Measurements from ENCODE around the gene KCNJ10.
"Not testable (repeated sequence)": the region's sequence is repeated elsewhere in the genome, so short reads cannot be mapped to it uniquely, and the experiment has no call there.

KCNJ10 gene

DNA sequence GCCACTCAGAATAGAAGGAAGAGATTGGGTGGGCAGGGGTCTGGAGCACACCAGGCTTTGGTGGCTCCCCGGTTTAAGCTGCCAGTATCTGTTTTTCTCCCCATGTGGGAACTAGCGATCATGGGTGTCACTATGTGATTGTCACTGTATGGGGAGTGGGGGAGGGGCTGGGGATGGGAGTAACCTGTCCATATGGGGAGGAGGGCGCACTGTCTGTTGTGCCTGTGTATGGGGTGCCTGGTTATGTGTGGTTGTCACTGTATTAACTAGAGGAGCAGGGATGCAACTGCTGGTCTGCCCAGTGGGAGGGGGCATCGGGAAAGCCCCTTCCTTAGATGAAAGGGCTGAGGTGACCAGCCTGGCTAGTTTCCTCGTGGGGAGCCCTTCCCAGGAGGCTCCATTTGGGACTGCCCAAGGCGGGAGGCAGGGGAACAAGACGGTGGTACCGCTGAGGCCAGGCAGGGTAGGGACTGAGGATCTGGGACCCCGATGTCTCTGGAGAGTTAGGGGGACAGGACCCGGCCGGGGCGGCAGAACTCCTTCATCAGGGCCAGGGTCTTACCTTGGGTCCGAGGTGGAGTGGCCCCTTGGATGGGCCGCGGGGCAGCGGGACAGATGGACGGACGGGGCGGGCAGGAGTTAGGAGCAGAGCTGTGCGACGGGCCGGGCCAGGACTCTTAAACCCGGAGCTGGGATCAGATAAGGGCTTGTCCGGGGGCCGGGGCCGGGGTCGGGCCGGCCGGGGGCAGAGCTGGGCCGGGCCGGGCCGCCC lies at the start of gene KCNJ10:
Gene KCNJ10, minus strand, starts transcription at position 701 of the 772 bp plus-strand sequence. CDS start 27,628 bp downstream, outside the sequence.
- DNase-seq, result no peak

DNA sequence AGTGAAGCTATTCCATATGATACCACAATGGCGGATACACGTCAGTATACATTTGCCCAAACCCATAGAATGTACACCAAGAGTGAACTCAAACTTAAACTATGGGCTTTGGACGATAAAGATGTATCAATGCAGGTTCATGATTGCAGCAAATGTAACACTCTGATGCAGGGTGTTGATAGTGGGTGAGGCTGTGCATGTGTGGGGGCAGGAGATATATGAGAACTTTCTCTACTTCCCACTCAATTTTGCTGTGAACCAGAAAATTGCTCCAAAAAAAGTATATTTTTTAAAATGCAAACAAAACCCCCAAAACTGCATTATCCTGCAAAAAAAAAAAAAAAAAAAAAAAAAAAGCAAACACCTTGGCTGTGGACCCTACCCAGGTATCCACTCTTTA lies 49.0 kb upstream of the KCNJ10 start:
- no peak for DNase-seq

DNA sequence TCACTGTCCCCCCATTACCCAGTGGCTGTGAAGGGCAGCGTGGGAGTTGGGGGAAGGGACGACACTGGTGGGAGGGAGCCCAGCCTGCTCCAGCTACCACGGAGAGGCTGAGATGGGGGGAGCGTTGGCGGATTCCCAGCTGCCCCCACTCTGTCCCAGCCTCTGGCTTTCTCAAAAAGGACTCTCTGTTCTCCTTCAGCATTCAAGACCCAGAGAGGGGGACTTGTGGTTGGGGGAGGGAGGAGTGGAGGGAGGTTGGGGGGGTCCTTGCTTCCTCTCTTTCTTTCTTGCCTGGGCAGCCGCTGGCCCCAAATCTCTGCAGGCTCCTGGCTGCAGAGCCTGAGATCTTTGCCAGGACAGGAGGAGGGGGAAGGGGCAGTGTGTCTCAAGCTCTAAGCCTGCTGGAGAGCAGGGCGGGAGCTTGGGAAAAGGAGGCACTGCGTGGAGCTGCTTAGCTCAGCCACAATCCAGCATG lies 47.8 kb upstream of the KCNJ10 start:
- DNase-seq, result no peak

DNA sequence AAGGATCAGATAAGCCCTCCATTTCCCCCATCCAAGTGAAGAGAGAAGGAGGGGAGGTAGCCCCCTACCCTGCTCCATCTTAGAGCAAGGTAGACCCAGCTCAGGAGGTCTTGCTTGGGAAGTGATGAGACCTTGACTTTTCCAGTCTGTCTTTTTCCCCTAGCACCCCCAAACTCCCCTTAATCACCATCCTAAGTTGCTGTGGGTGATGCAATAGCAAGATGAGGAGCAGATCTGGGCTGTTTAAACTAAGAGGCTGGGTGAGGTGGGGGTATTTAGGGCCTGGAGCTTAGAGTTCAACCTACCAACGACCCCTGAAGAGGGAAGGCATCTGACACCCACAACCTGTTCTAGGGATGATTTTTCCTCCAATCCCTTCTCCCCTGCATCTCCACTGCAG lies 47.3 kb upstream of the KCNJ10 start:
- DNase-seq, result no peak

DNA sequence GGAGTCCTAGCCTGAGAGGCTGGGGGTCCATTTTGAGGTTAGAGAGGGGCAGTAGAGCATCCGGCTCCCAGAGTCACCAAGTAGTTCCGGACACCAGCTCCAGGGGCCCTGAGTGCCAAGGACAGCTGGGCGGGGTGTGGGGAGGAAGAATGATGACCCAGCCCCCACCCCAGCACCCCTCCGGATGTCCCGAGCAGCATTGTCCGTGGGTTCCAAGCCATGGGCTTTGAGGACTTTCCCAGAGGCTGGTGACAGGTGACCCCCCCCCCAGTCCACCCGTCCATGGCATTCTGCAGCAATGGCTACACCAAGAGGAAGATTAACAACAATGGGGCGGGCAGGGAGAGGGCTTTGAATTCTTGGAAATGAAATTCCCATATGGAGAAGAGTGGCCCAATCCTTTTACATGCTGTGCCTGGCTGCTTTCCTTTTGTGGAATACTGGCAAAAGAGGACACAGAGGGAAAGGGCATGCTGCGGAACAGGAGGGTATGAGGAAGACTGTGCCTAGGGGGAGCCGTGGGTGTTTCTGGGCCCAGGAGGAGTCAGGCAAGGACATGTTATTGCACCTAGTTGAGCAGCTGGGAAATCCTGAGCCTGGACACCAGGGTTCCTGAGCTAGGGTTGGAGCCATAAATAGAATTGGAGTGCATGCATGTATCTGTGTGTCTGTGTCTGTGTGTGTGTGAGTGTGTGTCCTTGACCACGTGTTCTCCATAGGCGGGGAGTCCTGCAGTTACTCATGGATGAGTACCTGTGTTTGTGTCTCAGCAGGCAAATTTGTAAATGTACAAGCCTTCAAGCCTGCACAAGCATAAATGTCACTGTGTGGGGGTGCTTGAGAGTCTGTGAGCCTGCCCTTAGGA lies 46.6 kb upstream of the KCNJ10 start:
- no peak for DNase-seq

DNA sequence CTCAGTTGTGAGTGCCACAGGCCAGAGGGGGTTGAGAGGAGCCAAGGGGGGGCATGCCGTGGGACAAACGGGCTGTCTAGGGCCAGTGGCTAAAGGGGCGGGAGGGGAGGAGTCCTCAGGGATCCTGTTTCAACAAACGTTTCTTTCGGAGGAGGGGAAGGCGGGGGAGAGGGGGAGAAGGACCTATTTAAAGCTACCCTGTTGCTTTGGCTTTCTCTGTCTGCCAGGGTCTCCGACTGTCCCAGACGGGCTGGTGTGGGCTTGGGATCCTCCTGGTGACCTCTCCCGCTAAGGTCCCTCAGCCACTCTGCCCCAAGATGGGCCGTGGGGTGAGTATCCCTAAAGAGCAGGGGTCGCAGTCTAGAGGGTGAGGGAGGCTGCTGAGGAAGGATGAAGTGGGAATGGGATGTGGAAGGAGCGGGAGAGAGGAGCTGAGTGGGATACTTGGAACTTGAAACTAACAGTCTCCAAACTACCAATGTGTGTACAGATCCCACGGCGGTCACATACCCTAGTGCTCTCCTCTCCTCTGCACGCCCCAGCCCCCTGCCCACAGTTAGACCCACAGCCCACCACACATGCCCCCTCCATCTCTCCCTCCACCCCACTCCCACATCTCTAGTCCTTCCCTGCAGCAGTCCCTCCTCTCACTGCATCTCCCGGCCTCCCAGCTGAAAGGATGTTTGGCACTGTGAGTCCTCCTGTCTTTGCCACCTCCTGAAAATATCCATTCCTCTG lies 45.8 kb upstream of the KCNJ10 start, which contains the start of gene ATP1A2:
Gene ATP1A2, plus strand, starts transcription at position 215 of the 738 bp plus-strand sequence. Its CDS starts 103 bp downstream, at position 318.
- DNase-seq, result no peak

DNA sequence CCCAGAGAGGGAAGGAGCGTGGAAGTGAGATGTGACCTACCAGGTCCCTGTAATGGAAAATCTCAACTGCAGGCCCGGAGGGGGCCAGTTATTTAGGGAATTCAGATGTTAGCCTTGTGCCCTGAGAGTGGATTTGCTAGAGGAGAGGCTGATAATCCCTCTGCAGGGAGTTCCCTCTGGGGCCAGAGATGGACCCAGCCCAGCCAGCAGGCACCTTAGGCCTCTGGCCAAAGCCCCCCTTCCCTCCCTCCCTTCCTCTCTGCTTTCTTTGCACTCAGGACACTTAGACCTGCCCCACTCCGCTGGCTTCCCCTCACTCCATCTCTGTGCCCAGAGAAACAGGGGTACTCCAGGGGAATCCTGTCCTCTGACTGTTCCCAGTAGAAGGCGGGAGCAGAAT lies 44.1 kb upstream of the KCNJ10 start:
- no peak for DNase-seq

DNA sequence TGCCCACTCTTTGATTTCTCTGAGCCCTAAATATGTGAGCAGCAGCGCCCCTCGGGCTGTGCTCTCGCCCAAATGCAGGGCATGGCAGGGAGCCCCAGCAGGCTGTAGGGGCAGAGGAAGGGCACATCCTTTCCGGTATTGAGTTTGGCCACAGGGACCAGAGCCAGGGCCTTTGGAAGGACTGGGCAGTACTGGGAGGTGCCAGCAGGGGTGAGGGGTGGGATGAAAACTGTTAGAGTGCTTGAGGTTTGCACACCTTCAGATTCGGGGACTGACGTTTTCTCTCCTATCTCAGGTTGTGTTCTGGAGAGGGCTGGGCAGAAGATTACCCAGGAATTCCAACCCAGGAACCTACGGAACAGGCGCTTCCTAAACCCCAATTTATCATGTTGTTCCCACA lies 43.4 kb upstream of the KCNJ10 start:
- no peak for DNase-seq

DNA sequence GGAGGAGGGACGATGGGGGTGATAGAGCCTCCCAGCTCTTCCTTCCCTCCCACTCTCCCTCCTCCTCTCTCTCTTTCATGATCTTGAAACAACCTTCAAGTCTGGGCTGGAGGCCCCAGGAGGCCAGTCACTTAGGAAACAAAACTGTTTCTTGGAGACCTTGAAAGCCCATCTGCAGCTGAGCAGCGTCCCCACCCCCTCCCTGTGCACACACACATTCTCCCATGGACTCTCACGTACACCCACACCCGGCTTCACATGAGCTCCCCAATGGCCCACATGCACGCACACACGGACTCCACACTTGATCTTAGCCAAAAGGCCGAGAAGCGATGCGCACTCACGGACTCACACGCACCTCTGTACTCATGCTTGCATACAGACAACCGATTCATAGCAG lies 42.4 kb upstream of the KCNJ10 start:
- no peak for DNase-seq

DNA sequence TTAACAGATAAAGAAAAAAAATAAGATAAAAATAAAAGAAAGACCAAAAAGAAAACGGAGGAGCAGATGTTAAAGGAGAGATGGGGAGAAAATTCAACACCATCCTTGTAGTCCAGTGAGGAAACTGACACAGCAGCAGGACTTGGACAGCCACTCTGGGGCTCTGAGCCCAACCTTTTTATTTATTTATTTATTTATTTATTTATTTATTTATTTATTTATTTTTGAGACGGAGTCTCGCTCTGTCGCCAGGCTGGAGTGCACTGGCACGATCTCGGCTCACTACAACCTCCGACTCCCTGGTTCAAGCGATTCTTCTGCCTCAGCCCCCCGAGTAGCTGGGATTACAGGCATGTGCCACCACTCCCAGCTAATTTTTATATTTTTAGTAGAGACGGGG lies 41.5 kb upstream of the KCNJ10 start:
- DNase-seq, result not testable (repeated sequence)

DNA sequence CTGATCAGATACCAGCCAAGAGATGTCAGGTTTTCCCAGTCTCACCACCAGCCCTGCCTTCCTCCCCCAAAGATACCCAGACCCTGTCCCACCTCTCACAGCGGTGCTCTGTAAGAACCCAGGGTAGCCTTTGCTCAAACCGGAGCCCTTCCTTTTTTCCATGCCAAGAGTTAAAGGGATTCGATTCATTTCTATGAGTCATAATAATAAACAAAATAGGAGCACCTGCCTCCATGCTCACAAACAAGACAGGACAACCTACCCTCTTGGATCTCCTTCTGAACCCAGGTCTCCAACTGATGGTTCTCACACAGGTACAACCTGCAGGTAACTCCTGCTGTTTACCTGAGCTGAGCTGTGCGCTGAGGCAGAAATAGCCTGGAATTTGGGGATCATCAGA lies 39.7 kb upstream of the KCNJ10 start:
- DNase-seq, result no peak

DNA sequence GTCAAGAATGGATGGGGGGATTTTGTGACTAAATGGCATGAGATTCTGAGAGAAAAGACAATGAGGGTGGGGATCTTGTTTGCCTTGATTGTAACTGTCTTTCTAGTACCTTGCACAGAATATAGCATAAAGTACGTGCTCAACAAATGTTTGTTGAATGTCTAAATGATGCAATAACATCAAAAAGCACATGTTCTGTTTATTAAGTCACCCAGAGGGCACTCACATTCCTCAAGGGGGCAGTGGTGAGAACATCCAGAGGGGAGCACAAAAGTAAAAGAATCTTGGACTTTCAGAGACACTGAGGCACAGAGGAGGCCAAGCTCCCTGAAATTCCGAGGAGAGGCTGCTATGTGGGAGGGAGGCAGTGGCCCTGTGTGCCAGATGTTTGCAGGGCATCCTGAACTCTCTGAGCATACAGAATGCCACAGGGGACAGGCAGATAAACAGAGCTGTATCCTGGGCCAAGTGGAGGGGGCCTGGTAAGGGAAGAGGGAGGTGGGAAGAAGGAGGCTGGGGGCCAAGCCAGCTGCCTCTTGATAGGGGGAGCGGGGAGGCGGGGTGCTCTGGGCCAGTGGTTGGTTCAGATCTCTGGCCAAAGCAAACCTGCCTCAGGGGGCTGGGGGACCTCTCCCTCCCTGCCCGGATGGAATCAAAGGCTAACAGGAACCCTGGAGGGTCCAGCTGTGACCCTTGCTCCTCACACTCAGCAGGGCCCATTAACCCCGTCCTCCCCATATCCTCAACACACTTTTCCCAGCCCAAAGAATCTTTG lies 39.1 kb upstream of the KCNJ10 start:
- DNase-seq, result peak; percentile 51

DNA sequence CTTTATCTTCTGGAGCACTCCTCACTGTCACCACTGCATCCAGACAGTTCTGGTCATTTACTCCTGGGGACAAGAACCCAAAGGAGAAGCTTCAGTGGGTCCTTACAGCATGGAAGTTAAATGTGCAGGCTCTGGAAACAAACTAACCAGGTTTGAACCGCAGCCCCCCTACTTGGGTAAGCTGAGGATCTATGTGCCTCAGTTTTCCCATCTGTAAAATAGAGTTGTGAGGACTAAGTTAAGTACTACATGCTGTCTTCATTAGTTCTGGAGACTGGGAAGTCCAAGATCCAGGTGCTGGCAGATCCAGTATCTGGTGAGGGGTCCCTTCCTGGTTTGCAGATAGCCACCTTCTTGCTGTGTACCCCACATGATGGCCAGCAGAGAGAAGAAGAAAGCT lies 37.6 kb upstream of the KCNJ10 start:
- DNase-seq, result no peak

DNA sequence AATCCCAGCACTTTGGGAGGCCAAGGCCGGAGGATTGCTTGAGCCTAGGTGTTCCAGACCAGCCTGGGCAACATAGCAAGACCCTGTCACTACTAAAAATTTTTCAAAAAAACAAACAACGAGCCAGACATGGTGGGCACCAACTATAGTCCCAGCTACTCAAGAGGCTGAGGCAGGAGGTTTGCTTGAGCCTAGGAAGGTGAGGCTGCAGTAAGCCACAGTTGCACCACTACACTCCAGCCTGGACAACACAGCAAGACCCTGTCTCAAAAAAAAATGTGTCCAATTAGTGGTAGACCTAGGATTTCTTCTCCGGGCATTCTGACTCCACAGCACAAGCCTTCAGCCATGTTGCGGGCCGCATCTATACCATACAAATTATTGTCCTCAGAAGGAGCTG lies 35.2 kb upstream of the KCNJ10 start:
- DNase-seq, result no peak

DNA sequence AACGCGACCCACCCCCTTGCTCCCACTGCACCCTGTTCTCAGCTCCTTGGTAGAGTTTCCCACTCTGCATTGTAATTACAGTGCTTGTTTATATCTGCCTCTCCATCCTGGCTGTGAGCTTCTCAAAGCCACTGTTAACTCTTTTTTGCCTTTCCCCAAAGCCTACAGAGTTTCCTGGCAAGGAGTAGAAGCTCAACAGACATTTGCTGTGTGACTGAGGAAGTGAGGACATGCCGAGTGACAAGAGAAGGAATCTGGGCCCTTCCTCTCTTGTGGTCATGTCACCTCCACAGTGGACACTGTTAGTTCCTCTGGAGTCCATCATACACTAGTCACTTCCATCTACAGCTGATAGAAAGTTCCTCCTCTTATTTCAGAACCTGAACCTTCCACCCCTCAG lies 34.5 kb upstream of the KCNJ10 start:
- DNase-seq, result no peak

DNA sequence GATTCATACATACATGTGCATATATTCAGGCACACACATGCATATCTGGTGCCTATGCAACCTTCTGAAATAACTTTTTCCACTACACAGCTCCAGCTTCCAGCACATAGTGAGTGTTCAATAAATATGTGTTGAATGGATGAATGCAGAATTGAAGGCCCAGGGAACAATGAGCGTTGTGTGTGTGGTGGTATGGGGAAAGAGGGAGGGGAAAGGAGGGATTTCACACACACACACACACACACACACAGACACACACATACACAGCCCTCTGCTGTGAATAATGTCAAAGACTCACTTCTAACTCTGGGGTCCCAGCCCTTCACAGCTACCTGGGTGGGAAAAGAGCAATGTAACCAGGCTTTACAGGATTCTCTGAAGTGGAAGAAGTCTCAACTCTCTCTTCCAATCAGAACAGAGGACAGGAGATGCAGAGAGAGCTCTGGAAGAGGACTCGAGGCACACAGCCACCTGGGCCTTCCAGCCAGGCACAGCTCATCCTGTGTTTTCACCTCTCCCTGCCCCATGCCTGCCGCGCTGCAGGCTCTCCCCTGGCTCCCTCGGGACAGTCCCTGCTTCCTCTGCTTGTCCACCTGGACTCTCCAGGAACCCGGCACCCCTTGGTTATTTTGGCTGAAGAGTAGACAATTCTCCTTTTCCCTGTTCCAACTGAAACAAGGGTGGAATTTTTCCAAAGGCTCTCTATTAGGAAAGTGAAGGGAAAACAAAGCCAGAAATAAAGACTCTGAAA lies 33.9 kb upstream of the KCNJ10 start:
- no peak for DNase-seq

DNA sequence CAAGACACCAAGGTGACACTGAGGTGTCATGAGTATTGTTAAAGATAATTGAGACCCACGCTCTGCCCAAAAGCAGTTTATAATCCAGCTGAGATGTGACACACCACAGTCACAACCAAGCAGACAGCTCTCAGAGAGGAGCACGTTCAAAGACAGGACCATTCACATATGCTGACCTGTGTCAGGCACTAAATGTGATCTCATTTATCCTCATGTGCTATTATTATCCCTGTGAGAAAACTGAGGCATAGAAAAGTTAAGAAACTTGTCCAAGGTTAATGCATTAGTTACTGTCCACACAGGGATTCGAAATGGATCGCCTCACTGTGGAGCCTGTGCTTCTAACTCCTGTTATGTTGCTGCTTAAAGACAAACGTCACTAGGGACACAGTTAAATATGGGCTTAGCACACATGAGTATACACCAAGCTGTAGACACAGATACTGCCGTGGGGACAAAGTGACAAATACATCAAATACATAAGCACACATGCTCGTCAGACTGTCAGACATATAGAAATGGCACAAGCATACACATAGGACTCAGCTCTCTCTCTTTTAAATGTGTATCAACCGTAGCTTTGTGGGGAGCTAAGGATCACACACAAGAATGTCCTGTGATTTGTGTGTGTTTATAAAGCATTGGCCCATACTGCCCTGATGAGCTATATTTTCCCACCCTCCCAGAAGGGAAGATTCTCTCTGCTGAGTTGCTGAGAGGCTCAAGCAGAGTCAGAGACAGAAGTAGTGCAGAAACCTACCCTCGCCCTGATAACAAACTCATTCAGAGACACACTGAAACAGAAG lies 32.0 kb upstream of the KCNJ10 start:
- no peak for DNase-seq

DNA sequence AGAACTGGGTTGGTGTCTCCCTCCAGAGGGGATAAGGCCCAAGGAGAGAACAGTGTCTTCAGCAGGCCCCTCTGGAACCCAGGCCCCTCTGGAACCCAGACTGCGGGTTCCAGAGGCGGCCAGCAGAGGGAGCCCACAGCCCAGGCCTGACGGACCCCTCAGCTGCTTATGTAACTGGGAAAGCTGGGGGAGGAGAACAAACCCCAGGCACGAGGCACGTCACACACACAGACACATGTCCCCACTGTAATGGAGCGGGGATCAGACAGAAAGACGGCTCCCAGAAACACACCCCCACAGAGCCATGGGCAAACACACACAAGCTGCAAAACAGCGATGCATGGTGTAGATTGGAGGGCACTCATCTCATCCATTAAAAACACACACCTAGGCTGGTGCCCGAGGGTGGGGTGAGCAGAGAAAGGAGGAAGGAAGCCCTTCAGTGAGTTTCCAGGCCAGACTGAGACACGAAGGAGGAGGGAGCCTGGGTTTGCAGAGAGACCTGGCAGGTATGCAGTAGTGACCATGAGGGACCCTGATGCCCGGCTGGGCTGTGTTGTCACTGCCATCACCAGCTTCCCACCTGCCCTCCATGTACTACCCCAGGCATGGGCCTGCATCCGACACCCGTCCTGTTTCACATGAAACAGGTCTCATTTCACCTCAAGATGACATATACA lies 31.2 kb upstream of the KCNJ10 start:
- DNase-seq, result peak; percentile 80

DNA sequence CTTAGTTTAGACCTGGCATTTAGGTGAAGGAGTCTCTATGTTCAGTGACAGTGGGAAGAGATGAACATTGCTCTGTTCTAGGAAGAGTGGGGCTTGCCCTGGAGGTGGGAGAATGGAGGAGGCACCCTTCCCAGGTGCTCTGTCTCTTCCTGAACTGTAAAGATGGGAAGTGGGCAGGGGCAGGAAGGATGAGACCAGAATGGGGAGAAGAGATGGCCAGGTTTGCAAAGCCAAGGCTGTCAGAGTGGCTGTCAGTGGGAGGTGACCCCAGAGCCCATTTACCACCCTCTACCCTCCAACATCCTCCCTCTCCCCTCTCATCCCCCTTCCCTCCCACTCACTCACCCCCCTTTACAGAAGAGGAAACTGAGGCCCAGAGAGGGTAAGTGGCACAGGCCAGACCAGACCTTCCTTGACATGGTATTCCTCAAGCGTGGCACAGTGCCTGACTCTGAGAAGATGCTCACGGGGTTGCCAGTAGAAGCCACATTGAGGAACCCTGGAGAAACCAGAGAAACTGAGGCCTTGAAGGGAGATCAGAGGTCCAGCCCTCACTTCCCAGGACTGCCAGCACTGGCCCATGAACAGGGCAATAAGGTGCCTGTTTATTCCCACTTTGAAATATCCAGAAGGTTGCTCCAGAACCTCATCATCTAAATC lies 29.9 kb upstream of the KCNJ10 start:
- no peak for DNase-seq

All from CD4-positive, alpha-beta T cell treated with Interleukin-6 for 4 hours (primary cell).